Right forelimb (tissue), 1 donor: ENCODE measurements around the gene TDRKH.
"Not testable (repeated sequence)": the region's sequence is repeated elsewhere in the genome, so short reads cannot be mapped to it uniquely, and the experiment has no call there.

Experiments
- DNase-seq: peaks from one replicate; pipeline ENCODE4 v3.0.0-alpha.2; 2018

The TDRKH gene

DNA sequence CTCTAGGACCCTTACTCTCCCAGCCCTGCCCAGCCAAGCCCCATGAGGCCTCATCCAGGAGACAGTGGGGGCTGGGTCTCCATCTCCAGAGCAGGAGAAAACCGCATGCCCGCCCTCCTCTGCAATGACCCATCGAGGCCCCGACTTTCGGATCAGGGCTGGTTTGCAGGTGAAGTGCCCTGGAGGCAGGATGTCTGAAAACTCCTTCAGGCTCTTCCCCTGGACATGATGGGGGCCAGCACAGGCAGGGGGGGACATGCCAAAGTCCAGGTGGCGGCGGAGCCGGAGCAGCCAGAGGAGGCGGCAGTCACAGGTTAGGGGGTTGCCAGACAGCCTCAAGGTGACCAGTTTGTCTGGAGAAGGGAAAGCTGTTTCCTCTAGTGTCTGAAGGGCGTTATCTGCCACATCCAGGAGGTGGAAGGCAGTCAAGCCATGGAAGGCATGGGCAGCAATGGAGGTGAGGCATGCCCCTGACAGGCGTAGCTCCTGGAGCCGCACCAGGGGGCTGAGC is 11.1 kb upstream of the TDRKH start:
- no peak for DNase-seq

DNA sequence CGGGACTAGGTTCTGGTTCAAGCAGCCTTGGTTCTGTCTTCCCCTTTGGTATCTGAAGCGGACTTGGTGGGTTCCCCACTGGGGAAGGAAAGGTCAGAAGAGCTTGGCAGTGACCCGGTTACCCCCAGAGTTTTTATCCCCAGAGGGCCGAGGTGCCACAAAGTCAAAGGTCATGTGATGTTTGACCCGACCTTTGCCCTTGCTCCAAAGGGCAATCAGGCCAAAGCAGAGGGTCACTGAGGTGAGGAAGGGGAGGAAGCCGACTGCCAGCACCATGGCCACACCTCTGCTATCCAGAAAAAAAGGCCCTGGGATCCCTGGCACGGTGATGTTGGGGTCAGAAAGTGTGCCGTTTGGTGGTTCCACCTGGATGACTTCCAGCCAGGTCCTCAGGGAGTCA is 10.5 kb upstream of the TDRKH start:
- no peak for DNase-seq

- DNase-seq = no peak
These were observed 9.1 kb upstream of the TDRKH start for GRCh38 chr1:151799179-151800022.

DNA sequence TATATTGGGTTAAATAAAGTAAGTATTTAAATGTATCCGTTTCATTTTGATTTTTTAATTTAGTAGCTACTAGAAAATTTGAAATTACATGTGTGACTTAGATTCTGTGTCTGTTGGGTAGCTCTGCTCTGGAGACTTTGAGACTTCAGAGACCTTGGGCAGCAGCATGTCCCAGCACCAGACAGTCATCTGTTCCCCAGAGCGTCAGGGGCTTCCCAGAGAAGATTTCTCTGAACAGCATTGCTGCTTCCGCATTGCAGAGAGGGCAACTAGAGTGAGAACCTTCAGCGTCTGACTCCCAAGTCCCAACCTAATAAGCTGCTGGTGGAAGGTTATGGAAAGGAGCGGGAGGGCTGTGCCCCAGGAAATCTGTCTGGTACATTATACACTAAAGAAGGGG is 8.3 kb upstream of the TDRKH start:
- DNase-seq = no peak

DNA sequence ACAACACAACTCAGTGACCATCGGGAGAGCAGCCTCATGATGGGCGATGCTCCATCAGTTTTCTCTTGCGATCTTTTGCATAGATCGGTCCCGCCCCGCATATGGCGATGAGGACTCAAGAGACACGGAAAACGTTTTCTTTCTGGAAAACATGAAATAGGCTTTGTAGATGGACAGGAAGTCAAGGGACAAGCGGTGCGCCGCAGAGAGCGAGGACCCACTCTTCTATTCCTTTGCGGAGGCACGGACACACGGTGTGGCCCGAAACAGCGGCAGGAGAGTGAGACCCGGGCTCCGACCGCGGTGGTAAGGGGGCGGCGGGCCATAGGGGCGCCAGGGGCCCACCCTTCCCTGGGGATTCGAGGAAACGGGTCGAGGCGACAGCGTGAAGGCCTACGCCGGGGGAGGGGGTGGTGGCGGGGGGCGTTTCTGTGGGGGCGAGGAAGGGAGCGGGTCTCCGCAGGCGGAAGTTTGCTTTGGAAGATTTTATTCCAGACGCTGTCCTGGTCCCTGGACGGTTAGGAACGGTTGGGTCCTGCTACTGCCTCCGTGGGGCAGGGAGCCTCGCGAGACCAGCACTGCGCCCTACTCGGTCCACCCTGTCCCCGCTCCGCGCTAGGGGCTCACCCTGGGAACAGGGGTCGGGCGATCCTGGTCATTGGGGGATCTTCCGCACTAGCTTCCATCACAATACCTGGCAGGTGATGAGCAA is 796 bp upstream of the TDRKH start:
- peak; percentile 51 for DNase-seq

GRCh38 chr1:151787689-151788088 is 2.6 kb downstream of the TDRKH start:
- DNase-seq = no peak

DNA sequence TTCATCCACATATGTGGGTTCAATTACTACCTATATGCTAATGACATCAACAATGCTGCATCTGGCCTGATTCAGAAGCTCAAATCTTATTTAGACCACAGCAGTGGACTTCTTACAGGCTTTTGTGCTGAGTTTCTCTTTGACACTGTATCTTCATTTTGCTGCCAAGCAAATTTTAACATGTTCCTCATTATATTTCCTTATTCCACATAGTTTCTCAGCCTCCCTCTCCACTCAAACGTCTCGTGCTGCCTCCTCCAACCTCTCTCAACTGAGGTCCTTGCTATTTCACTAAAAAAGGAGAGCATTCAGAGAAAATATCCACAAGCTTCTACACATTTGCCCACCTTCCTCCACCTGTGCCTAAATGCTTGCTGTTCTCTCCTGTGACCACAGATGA is 6.5 kb downstream of the TDRKH start:
- no peak for DNase-seq

GRCh38 chr1:151782741-151783140 is 7.6 kb downstream of the TDRKH start:
- no peak for DNase-seq

DNA sequence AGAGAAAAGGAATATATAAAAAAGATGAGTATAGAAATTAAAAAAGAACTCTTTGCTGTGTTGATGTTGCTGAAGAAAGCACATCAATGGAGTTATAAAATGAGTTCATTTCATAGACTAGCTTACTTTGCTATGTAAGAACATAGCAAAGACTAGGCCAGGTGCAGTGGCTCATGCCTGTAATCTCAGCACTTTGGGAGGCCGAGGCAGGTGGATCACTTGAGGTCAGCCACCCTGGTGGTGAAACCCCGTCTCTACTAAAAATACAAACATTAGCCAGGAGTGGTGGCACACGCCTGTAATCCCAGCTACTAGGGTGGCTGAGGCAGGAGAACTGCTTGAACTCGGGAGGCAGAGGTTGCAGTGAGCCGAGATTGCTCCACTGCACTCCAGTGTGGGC is 8.3 kb downstream of the TDRKH start:
- not testable (repeated sequence) for DNase-seq

- DNase-seq = not testable (repeated sequence)
These were observed 9.6 kb downstream of the TDRKH start for GRCh38 chr1:151780736-151781135.

- no peak for DNase-seq
These were observed 10.4 kb downstream of the TDRKH start for GRCh38 chr1:151779852-151780251.

DNA sequence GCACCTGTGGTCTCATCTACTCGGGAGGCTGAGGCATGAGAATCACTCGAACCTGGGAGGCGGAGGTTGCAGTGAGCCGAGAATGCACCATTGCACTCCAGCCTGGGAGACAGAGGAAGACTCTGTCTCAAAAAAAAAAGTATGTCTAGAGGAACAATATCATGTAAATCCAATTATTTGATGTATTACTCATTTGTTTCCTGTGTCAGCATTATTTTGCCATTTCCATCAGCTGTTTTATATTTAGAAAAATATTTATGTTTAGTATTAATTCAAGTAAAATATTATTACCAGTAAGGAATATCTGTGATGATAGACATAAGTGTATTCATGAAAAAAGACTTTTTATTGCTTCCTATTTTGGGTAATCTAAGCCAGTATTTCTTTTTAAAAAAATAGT is 13.0 kb downstream of the TDRKH start:
- no peak for DNase-seq

GRCh38 chr1:151776665-151777062 is 13.6 kb downstream of the TDRKH start:
- DNase-seq = no peak

- DNase-seq = no peak
These were observed 14.2 kb downstream of the TDRKH start for GRCh38 chr1:151775894-151776664.

DNA sequence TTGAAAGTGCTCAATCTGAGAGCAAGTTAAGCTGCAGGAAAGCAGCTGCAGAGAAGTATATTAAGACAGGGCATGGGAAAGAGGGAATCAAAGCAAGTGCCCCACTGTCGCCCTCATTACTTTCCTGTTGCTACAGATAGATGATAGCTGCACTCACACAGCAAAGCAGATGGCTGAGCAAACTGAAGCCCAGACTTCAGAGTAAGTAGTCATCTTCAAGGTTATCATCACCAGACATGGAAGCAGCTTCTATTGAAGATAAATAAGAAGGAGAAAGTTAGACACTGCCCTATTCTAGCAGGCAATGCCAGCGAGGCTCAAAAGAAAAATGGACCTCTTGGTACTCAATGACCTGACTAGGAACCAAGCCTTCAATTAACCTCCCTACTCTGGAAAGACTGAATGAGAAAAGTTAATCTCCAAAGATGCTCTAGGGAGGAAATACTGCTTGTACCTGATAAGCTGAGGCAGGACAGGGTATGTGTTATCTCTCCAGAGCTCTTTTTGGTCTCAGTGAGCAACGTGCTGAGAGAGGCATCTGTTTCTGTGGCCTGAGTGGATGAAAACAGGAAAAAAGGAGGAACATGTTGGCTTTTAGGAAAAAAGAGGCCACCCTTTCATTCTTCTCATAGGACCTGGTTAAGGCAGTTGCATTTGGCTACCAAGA is 15.9 kb downstream of the TDRKH start:
- DNase-seq = no peak

DNA sequence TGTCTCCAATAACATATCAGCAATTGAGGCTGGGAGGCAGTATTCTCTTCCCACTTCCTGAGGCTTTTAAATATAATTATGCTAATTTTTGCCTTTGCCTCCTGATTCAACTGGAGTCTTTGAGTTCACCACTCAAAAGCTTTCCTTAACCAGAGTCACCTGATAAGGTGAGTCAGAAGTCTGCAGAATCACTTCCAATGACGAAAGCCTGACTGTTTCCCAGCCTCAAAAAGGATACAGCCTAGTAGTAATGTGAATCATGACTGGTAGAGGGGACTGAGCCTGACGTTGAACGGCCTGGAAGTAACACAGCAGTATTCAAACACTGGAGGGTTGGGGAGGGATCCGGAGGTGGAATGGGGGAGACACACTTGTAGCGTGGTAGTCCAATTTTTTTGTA is 16.6 kb downstream of the TDRKH start:
- DNase-seq = no peak

GRCh38 chr1:151769270-151769669 is 21.0 kb downstream of the TDRKH start:
- DNase-seq = not testable (repeated sequence)

DNA sequence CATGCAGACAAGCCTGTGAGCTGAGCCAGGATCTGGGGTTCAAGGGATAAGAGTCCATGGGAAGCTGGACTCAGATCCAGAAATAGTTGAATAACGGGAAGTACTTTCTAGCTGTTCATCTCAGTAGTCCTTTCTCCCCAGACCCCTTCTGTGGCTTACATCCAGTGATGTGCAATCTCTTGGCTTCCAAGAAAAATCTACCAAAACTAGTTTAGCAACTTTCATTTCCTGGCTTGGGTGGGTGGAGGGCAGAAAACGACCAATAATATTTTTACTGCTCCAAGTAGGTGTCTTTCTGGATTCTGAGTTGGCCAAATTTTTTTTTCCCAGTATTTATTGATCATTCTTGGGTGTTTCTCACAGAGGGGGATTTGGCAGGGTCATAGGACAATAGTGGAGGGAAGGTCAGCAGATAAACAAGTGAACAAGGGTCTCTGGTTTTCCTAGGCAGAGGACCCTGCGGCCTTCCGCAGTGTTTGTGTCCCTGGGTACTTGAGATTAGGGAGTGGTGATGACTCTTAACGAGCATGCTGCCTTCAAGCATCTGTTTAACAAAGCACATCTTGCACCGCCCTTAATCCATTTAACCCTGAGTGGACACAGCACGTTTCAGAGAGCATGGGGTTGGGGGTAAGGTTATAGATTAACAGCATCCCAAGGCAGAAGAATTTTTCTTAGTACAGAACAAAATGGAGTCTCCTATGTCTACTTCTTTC is 21.8 kb downstream of the TDRKH start:
- DNase-seq = not testable (repeated sequence)

DNA sequence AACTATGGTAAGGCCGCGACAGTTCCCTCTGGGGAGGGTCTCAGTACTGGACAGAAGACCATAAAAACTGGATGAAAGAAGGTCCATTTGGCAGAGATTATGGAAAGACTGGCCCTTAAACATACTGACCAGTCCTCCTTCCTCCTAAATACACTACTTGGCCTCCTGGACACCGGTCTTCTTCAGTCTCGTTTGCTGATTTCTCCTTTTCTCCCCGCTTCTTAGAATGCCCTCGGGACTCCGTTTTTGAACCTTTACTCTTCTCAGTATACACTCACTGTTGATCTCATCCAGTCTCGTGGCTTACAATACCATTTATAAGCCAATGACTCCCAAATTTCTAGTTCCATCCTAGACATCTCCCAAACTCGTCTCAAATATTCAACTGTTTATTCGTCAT is 26.3 kb downstream of the TDRKH start:
- DNase-seq = no peak

- peak; percentile 93 for DNase-seq
These were observed 27.1 kb downstream of the TDRKH start, which contains the start of gene MRPL9 for GRCh38 chr1:151762941-151763921. TSS of gene MRPL9 (minus strand) at chr1:151763496. CDS start at chr1:151763479, 17 bp downstream.
